Heart right ventricle (tissue), 16 donors: ENCODE data around the gene PALM2AKAP2. TPM values are rescaled to one million over a fixed set of nuclear protein-coding genes. Genes with fewer than 3 reads are reported as not detected.

ENCODE experiments used
- ATAC-seq, 8 donors: fragments of 200-7000 bp; cut with Tn5 transposase; one replicate each; pipeline ENCODE4 v1.9.1; 2020; ENCODE audit warnings: mild to moderate bottlenecking in 8 of 8, moderate library complexity in 8 of 8, moderate number of reproducible peaks in 1 of 8
- DNase-seq, 2 donors: peaks; one replicate each; pipeline ENCODE4 v3.0.0-alpha.2; 2020
- H3K27ac ChIP-seq, 10 donors: fragments of 200-600 bp; sonication (generic) in 2 of 10; one replicate each; pipeline versions ENCODE4 v1.5.0 to v1.8.0; 2020 to 2022; ENCODE audit warnings: mild to moderate bottlenecking in 3 of 10
- H3K27me3 ChIP-seq, 7 donors: fragments of 200-600 bp; one replicate each; pipeline ENCODE4 v1.8.0; 2021 to 2022; ENCODE audit warnings: mild to moderate bottlenecking in 2 of 7
- H3K36me3 ChIP-seq, 9 donors: fragments of 200-600 bp; sonication (generic) in 1 of 9; one replicate each; pipeline versions ENCODE4 v1.5.0 to v1.8.0; 2020 to 2022; ENCODE audit warnings: mild to moderate bottlenecking in 2 of 9
- H3K4me1 ChIP-seq, 9 donors: fragments of 200-600 bp; sonication (generic) in 1 of 9; one replicate each; pipeline versions ENCODE4 v1.5.0 to v1.8.0; 2020 to 2022; ENCODE audit warnings: mild to moderate bottlenecking in 4 of 9
- H3K4me3 ChIP-seq, 10 donors: fragments of 200-600 bp; sonication (generic) in 2 of 10; one replicate each; pipeline versions ENCODE4 v1.5.0 to v1.8.0; 2020 to 2022; ENCODE audit warnings: mild to moderate bottlenecking in 7 of 10, moderate library complexity in 2 of 10
- H3K9me3 ChIP-seq, 11 donors: fragments of 200-600 bp in 10 of 11; sonication (generic) in 2 of 11; one replicate each; pipeline versions ENCODE4 v1.5.0 to v1.8.0; 2013 to 2022; ENCODE audit warnings: mild to moderate bottlenecking in 2 of 11, control low read depth in 1 of 11, moderate library complexity in 1 of 11
- WGBS, 2 donors: extraction: QIAGEN DNeasy Blood & Tissue Kit; methylation state at CpG; one replicate each; pipeline ENCODE4 v1.1.7; 2013; ENCODE audit warnings: inconsistent platforms in 1 of 2; 5-methylcytosine and 5-hydroxymethylcytosine counted together
- intact Hi-C, 10 donors: fragments of 100-400 bp; cut with DNase I; formaldehyde crosslinking; loops; one replicate each; pipeline versions ENCODE4 v1.11.1 to v1.14.2; 2022
- polyA plus RNA-seq, 2 donors: library from polyadenylated mRNA; stranded (reverse); fragments of 200-250 nt; gene quantifications; one replicate each; pipeline ENCODE4 v1.2.3, GENCODE V29; 2013
- total RNA-seq, 10 donors: library from RNA; stranded (reverse); fragmentation: NEBNext Ultra II Directional in 3 of 10; extraction: Animal tissue kit (Norgen Biotek cat#: 25700) in 3 of 10; gene quantifications; one replicate each; pipeline versions ENCODE4 v1.2.1 to v1.2.4, GENCODE V29; 2021 to 2023
- TF ChIP-seq, protein P1 (sequence below), 9 donors: fragments of 200-600 bp; sonication (generic) in 2 of 9; IDR thresholded peaks; one replicate each; pipeline versions ENCODE4 v1.5.0 to v1.8.0; 2021 to 2022; ENCODE audit warnings: antibody characterized with exemption in 9 of 9, mild to moderate bottlenecking in 5 of 9, moderate library complexity in 1 of 9
- donor health status: Arrhythmogenic right ventricular cardiomyopathy.
- donor health status: ischemic (EF 13 %, LVEDD 7.1; RV severe dilation, severe dysfunction).
- donor health status: healthy with polysubstance abuse.
- donor health status: DM: no; HTN: yes; CAD: no.
- donor health status: DM: no; HTN: no; CAD: no.
- donor health status: ischemic (EF 25% LVEDD 6.9; RV normal size, moderate dysfunction).
- donor health status: ischemic (EF 25% LVEDD 5.7; RV mildly dilated, moderate dysfunction).
- donor health status: healthy.
- donor health status: DM: yes; HTN: yes; CAD: no.
- donor health status: Ischemic cardiomyopathy.
- donor health status: ischemic (EF 35%, LVEDD 5.7; RV mildly dilated, moderate dysfunction).
- donor health status: nonischemic (EF 11% LVEDD 7.7; RV severe dilation, severe dysfunction).
- donor health status: DM: yes; HTN: yes; CAD: no.
- donor health status: PGD.
- donor health status: ischemic (EF 29% LVEDD 5.4; RV normal size, mild dysfunction).
- donor health status: nonischemic (EF 23%, LVEDD 6.1; RV moderate dilation, normal function).

PALM2AKAP2 gene
- total and polyA plus RNA-seq, 12 donors = 3.1 to 111 (median 93.6) TPM

DNA sequence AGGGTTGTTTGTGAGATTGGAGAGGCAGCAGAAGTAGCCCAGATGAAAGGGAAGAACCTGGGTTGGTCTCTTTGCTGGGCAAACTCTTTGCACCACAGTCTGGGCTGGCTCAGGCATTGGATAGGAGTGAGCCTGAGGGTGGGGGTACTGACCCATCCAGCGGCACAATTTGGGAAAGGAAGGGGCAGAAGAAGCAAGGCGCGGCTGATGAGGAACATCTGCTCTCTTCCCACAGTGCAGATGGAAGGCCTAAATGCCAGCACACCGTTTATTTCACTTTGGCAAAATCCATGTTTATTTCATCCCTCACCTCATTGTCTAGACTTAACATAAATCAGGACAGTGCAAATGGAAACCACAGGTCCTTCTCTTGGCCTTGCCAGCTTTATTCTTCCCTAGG is 32.3 kb downstream of the PALM2AKAP2 start:
- no peaks in the 10 kb centered on the region for H3K27me3 ChIP-seq
- TF ChIP-seq, protein P1, sequence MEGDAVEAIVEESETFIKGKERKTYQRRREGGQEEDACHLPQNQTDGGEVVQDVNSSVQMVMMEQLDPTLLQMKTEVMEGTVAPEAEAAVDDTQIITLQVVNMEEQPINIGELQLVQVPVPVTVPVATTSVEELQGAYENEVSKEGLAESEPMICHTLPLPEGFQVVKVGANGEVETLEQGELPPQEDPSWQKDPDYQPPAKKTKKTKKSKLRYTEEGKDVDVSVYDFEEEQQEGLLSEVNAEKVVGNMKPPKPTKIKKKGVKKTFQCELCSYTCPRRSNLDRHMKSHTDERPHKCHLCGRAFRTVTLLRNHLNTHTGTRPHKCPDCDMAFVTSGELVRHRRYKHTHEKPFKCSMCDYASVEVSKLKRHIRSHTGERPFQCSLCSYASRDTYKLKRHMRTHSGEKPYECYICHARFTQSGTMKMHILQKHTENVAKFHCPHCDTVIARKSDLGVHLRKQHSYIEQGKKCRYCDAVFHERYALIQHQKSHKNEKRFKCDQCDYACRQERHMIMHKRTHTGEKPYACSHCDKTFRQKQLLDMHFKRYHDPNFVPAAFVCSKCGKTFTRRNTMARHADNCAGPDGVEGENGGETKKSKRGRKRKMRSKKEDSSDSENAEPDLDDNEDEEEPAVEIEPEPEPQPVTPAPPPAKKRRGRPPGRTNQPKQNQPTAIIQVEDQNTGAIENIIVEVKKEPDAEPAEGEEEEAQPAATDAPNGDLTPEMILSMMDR (IDR thresholded peaks at IDR 0.05) = no peak
- no peak overlapping the region for H3K27ac ChIP-seq
- ATAC-seq (no peak), DNase-seq (no peak)
- H3K4me3 ChIP-seq = no peak overlapping the region
- intact Hi-C loops = loop anchor here in 2 of 10 donors (10.0 kb wide), 1 partner anchor 238 kb away; no protein-coding TSS in a partner anchor
- H3K4me1 ChIP-seq = peaks cover 0 to 40% (median 21%) of the 10 kb centered on the region in 9 donors
- no peaks in the 10 kb centered on the region for H3K36me3 ChIP-seq
- peaks cover 0 to 8% (median 0%) of the 10 kb centered on the region in 11 donors for H3K9me3 ChIP-seq
- 84 to 90% methylated on average over 4 of the region's 4 CpGs for WGBS, 2 donors

DNA sequence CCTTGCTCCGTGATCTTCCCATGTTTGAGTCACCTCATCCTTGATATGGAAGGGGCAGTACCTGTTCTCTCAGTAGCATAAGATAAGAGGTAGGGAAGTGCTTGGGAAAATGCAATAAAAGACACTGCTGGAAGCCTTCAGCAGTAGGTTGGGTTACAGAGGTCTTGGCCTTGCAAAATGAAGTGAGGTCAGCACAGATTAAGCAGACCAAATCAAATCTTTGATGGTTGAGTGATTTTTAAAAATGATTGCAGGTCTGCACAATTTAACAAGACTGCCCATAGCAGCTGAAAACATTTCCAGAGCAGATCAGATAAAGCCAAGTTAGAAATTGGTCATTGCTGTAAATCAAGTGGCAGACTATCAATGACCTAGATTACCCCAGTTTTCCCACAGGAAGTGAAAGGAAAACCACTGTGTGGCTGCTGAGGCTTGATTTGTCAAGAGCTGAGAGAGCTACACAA is 32.9 kb downstream of the PALM2AKAP2 start:
- Histone ChIP-seq H3K4me1 (peaks cover 0 to 43% (median 26%) of the 10 kb centered on the region in 9 donors), H3K36me3 (no peaks in the 10 kb centered on the region), H3K27me3 (no peaks in the 10 kb centered on the region), H3K9me3 (peaks cover 0 to 8% (median 0%) of the 10 kb centered on the region in 11 donors), H3K27ac (no peak overlapping the region), H3K4me3 (no peak overlapping the region)
- 85 to 97% methylated on average over 1 of the region's 1 CpG for WGBS, 2 donors
- intact Hi-C loops = loop anchor here in 2 of 10 donors (10.0 kb wide), 1 partner anchor 238 kb away; no protein-coding TSS in a partner anchor
- ATAC-seq (no peak), DNase-seq (no peak)
- TF ChIP-seq, protein P1 (IDR thresholded peaks at IDR 0.05) = no peak

GRCh38 chr9:109813303-109813702 is 33.3 kb downstream of the PALM2AKAP2 start:
- peaks cover 0 to 5% (median 0%) of the 10 kb centered on the region in 11 donors for H3K9me3 ChIP-seq
- H3K27ac ChIP-seq = no peak overlapping the region
- no peaks in the 10 kb centered on the region for H3K27me3 ChIP-seq
- peaks cover 3 to 47% (median 30%) of the 10 kb centered on the region in 9 donors for H3K4me1 ChIP-seq
- no peaks in the 10 kb centered on the region for H3K36me3 ChIP-seq
- 40 to 69% methylated on average over 4 of the region's 4 CpGs for WGBS, 2 donors
- ATAC-seq (no peak), DNase-seq (no peak)
- intact Hi-C loops = loop anchor here in 2 of 10 donors (10.0 kb wide), 1 partner anchor 239 kb away; no protein-coding TSS in a partner anchor
- no peak overlapping the region for H3K4me3 ChIP-seq
- TF ChIP-seq, protein P1 (IDR thresholded peaks at IDR 0.05) = no peak

DNA sequence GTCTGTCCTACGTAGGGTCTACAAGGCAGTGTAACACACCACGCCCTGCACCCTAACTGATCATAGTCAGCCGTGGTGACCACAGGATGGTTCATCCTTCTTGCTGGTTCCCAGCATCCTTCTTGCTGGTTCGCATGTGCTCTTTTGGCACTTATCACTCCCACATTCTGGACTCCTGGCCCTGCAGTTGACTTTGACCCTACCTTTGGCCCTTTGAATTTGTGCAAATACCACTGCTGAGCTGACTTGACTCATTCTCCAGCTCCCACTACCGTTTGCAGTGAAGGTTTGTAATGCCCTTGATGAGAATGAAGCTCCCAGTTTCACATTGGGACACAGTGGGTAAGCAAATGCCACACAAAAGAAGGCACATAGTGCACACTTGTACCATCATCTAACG is 33.8 kb downstream of the PALM2AKAP2 start:
- H3K27me3 ChIP-seq = no peaks in the 10 kb centered on the region
- H3K36me3 ChIP-seq = no peaks in the 10 kb centered on the region
- H3K4me1 ChIP-seq = peaks cover 6 to 50% (median 32%) of the 10 kb centered on the region in 9 donors
- H3K9me3 ChIP-seq = no peaks in the 10 kb centered on the region
- 76 to 89% methylated on average over 6 of the region's 6 CpGs for WGBS, 2 donors
- no peak for DNase-seq
- TF ChIP-seq, protein P1 (IDR thresholded peaks at IDR 0.05) = no peak
- H3K27ac ChIP-seq = no peak overlapping the region
- ATAC-seq = no peak
- H3K4me3 ChIP-seq = no peak overlapping the region
- intact Hi-C loops = loop anchor here in 2 of 10 donors (10.0 kb wide), 1 partner anchor 239 kb away; no protein-coding TSS in a partner anchor
